Endometrial microvascular endothelial cells (primary cell): ENCODE measurements around the gene CSNK1G2. TPM values are rescaled to one million over a fixed set of nuclear protein-coding genes. Genes with fewer than 3 reads are reported as not detected.

Experiments used
- in situ Hi-C: cut with HindIII; loops from 2 replicates; pipeline ENCODE4 v1.10.0; 2017; ENCODE audit warnings: low sequenced_read_pairs, low pct_unique_long_range_greater_than_20kb; ENCODE audit errors: inconsistent ontology term
- total RNA-seq: library from RNA; depleted of rRNA; stranded (reverse); fragments of >200 nt; gene quantifications from one replicate; pipeline ENCODE4 v1.2.3, GENCODE V29; 2015; ENCODE audit errors: inconsistent ontology term

The CSNK1G2 gene
- total RNA-seq, 1 donor from 2014 or later: 63.7 TPM

GRCh38 chr19:1998712-1999708, 58.0 kb downstream of the CSNK1G2 start:
- in situ Hi-C loops: no loop called here

DNA sequence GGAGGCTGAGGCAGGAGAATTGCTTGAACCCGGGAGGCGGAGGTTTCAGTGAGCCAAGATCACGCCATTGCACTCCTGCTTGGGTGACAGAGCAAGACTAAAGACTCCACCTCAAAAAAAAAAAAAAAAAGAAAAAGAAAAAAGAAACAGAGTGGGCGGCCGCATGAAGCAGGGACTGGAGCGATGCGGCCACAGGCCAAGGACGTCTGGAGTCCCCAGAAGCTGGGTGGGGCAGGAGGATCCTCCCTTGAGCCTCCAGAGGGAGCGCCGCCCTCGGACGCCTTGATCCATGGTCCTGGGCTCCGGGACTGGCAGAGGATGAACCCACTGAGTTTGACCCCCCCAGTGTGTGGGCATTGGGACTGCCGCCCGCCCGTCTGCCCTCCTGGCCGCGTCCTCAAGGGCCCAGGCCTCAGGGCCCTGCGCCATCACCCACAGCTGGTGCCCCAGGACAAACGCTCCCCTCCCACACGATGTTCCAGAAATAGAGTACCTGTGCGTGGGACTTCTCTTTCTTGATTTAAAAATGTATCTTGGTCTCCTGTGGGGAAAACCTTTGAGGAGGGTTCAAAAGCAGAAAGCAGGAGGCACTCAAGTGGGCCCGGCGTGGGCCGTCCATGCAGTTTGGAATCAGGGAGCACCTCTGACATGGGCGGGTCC, 59.0 kb downstream of the CSNK1G2 start:
- in situ Hi-C loops: no loop called here

DNA sequence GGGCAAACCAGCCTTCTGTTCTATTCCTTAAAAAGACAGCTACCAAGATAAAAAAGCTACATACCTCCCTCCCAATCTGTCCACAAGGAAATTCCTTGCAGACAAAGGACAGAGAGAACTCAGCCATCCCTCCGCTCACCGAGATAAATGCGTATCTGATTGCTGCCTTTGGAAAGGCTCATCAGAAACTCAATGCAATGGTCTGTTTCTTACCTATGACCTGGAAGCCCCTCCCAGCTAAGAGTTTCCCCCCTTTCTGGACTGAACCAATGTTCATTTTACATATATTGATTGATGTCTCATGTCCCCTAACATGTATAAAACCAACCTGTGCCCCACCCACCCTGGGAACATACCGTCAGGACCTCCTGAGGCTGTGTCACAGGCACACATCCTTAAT, 62.9 kb downstream of the CSNK1G2 start:
- in situ Hi-C loops: no loop called here

- in situ Hi-C loops: no loop called here
These were observed 69.2 kb downstream of the CSNK1G2 start for GRCh38 chr19:2010135-2010668.

- in situ Hi-C loops: no loop called here
These were observed 70.2 kb downstream of the CSNK1G2 start for GRCh38 chr19:2011169-2011568.

DNA sequence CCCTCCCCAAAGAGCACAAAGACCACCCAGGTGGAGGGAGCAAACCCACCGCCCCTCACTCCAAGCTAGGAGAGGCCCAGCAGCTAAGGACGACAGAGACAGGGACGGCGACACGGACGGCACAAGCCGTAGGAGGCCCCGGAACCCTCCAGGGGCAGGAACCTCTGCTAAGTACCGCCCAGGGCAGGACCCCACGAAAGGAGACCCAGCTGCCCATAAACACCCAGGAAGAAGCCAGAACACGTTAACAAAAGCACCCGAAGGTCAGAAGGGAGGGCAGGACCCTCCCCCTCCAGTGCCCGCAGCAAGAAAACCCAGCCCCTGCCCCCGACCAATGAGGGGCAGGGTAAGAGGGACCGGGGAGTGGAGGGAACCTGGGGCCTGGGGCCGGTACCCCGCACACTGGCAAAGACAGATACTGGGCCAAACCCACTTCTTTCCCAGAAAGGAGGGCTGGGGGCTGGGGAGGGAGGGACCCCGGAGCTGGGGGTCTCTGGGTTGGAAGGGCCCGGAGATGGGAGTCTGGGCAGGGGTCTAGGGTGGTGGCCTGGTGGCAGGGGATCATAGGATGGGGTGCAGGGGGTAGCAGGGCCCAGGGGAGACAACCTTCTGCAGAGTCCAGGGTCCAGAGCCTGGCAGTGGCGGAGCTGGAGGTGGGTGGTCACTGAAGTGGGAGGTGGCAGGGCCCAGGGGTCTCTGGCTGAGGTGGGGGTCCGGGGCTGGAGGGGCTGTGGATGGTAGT, 72.1 kb downstream of the CSNK1G2 start:
- in situ Hi-C loops: no loop called here

GRCh38 chr19:2013683-2013961, 72.7 kb downstream of the CSNK1G2 start:
- in situ Hi-C loops: no loop called here

DNA sequence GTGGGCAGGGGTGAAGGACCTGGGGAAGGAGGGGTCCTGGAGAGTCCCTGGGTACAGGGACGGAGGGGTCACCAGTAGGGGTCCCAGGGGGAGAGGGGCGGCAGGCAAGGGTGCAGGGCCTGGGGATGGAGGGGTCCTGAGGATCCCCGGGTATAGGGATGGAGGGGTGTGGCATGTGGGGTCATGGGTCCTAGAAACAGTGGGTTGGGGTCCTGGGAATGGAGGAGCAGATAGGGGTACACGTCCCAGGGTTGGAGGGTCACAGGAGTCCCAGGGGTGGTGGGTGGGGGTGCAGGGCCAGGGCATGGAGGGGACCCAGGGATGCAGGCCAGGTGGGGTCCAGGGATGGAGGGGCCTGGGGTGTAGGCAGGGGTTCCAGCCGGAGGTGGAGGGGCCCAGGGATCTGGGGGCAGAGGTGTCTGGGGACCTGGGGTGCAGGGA, 73.2 kb downstream of the CSNK1G2 start:
- in situ Hi-C loops: no loop called here

GRCh38 chr19:2014731-2015607, 74.0 kb downstream of the CSNK1G2 start:
- in situ Hi-C loops: no loop called here

DNA sequence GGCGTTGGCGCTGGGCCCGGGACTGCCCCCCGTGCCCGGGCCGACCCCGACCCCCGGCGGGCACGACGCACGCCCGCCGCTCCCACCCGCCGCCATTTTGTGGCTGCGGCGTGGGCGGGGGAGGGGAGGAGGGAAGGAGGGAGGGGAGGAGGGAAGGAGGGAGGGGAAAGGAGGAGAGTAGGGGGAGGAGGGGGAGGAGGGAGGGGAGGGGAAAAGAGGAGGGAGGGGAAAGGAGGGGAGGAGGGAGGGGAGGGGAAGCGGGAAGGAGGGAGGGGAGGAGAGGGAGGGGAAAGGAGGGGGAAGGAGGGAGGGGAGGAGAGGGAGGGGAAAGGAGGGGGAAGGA, 74.6 kb downstream of the CSNK1G2 start, which contains the start of gene BTBD2:
TSS of gene BTBD2 (minus strand) at position 107 of the 343 bp plus-strand sequence. CDS start at position 96, 11 bp downstream.
- in situ Hi-C loops: no loop called here

GRCh38 chr19:2016041-2016807, 75.3 kb downstream of the CSNK1G2 start:
- in situ Hi-C loops: no loop called here

DNA sequence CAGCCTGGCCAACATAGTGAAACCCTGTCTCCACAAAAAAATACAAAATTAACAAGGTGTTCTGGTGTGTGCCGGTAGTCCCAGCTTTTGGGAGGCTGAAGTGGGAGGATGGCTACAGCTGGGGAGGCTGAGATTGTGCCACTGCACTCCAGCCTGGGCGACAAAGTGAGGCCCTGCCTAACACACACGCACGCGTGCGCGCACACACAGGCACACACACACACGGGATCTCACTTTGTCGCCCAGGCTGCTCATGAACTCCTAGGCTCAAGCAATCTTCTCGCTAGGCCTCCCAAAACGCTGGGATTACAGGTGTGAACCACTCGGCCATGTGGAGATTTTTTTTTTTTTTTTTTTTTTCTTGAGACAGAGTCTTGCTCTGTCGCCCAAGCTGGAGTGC, 77.8 kb downstream of the CSNK1G2 start:
- in situ Hi-C loops: no loop called here

DNA sequence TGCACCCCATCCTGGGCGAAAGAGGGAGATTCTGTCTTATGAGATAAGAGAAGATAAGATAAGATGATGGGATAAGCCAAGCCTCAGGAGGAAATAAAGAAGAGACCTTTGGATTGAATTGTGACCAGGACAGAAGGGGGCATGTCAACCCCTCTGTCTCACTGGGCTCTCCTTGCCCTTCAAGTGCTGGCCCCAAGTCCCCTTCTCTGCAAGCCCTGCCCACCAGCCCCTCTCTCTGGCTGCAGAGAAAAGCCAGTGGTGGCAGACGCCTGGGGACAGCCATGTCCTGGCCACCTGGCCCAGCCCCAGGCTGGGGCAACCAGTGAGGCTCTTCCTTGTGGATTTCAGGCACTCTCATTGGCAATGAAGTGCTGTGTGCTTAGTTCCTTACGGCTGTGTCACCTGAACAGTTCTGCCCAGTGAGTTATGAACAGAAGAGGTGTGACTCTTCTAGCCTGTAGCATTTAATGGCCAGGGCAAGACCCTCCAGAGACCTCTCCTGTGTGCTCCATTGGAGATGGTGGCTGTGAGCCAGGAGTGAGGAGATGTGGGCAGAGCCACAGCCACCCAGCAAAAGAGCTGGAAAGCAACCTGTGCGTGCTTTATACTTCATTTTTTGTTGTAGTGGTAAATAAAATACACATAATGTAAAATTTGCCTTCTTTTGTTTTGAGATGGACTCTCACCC, 80.6 kb downstream of the CSNK1G2 start:
- in situ Hi-C loops: no loop called here

GRCh38 chr19:2022289-2022688, 81.3 kb downstream of the CSNK1G2 start:
- in situ Hi-C loops: no loop called here

GRCh38 chr19:2026770-2027169, 85.8 kb downstream of the CSNK1G2 start:
- in situ Hi-C loops: no loop called here

DNA sequence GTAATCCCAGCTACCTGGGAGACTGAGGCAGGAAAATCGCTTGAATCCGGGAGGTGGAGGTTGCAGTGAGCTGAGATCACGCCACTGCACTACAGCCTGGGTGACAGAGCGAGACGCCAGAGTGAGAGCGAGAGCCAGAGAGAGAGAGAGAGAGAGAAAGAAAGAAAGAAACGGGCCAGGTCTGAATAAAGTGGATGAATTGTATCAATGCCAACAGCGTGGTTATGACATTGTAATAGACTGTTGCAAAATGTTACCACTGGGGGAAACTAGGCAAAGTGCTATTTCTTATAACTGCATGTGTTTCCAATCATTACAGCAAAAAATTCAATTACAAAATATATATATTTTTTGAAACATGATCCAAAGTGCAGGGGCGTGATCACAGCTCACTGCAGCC, 86.4 kb downstream of the CSNK1G2 start:
- in situ Hi-C loops: no loop called here
